ENCODE data around the gene LSM2. TPM values are rescaled to one million over a fixed set of nuclear protein-coding genes. Genes with fewer than 3 reads are reported as not detected.
"Not testable (repeated sequence)": the region's sequence is repeated elsewhere in the genome, so short reads cannot be mapped to it uniquely, and the experiment has no call there.

LSM2 gene
- polyA plus RNA-seq, 3 donors, result 26.0 to 41.0 (median 40.0) TPM

- peak overlapping the region; percentile 94 for H3K9ac ChIP-seq (ENCODE audit: insufficient read depth, low read length, poor library complexity, severe bottlenecking)
- no peaks in the 10 kb centered on the region for H4K20me1 ChIP-seq (ENCODE audit: insufficient read depth, low read length)
- Mint-ChIP-seq H3K4me1 (peaks cover 28% of the 10 kb centered on the region), H3K9me3 (no peaks in the 10 kb centered on the region), H3K4me3 (peak overlapping the region; percentile 99), H3K36me3 (peaks cover 17 to 30% of the 10 kb centered on the region in 2 donors), H3K27ac (peak overlapping the region; percentile 97 to 99 (median 99)), H3K27me3 (ENCODE audit: low read depth in 3 of 3) (no peaks in the 10 kb centered on the region)
- peak overlapping the region; percentile 54 to 95 for H3K27ac ChIP-seq (ENCODE audit: low read depth in 1 of 2, low read length in 2 of 2)
- no peaks in the 10 kb centered on the region for H3K9me3 ChIP-seq (replicated peaks in 1 of 2; ENCODE audit: control insufficient read depth in 1 of 2, insufficient read depth in 1 of 2, low read length in 2 of 2)
- peaks cover 24 to 35% of the 10 kb centered on the region in 2 donors for H3K4me1 ChIP-seq (ENCODE audit: control insufficient read depth in 1 of 2, insufficient read depth in 2 of 2, low read length in 2 of 2)
- intact Hi-C loops (cut with micrococcal nuclease), result loop anchor here (2.0 to 10.0 kb wide), 3 partner anchors 26 to 60 kb away; partner anchors contain the start of gene CLIC1 (in 1 of the 2)
- 2% methylated on average over 35 of the region's 44 CpGs for WGBS (ENCODE audit: insufficient coverage)
- peak in 2 of 3 donors; percentile 12 to 60 for DNase-seq
- H3K79me2 ChIP-seq (ENCODE audit: insufficient read depth, low read length), result peaks cover 28% of the 10 kb centered on the region
- no peak for TF ChIP-seq CTCF (IDR thresholded peaks at IDR 0.05)
- peak overlapping the region; percentile 96 for H3K4me2 ChIP-seq (replicated peaks; ENCODE audit: extremely low read depth, low read length, poor library complexity, severe bottlenecking)
- peak overlapping the region; percentile 61 to 98 (median 66) for H3K4me3 ChIP-seq (replicated peaks in 1 of 3; ENCODE audit: low read depth in 2 of 3, low read length in 3 of 3)
- H2AFZ ChIP-seq (ENCODE audit: insufficient read depth, low read depth, low read length, poor library complexity, severe bottlenecking), result peak overlapping the region; percentile 98
- peaks cover 7 to 22% of the 10 kb centered on the region in 2 donors for H3K36me3 ChIP-seq (replicated peaks in 1 of 2; ENCODE audit: control insufficient read depth in 1 of 2, insufficient read depth in 2 of 2, low read length in 2 of 2)
- no peaks in the 10 kb centered on the region for H3K27me3 ChIP-seq (ENCODE audit: control insufficient read depth in 2 of 2, insufficient read depth in 2 of 2, low read length in 2 of 2)
Measured at GRCh38 chr6:31794866-31795615, 11.7 kb downstream of the LSM2 start.

DNA sequence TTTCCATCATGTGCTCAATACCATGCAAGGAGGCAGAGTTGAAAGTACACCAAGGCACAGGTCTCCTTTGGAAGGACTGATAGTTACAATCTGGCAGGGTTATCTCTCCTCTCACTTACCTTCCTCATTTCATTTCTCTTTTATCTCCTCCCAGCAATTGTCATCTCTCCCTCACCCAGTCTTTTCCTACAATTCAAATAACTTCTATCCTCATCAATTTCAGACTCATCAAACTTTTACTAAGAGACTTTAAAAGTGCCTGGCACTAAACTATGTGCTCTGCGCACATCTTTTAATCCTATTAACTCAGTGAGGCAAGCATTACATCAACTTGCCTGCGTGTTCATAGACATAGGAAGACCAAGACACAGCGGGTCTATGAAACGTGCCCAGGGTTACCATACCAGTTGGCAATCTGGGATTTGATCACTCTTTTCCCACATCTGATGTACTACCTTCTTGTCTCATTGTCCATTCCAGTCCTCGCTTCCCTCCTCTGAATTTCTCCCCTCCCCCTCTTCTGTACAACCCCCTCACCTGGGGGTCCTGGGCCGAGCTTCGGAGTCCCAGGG lies 12.4 kb downstream of the LSM2 start:
- peaks cover 23% of the 10 kb centered on the region for H3K79me2 ChIP-seq (ENCODE audit: insufficient read depth, low read length)
- peaks cover 9 to 25% of the 10 kb centered on the region in 2 donors for H3K36me3 ChIP-seq (replicated peaks in 1 of 2; ENCODE audit: control insufficient read depth in 1 of 2, insufficient read depth in 2 of 2, low read length in 2 of 2)
- H3K27ac ChIP-seq (ENCODE audit: low read depth in 1 of 2, low read length in 2 of 2), result peak overlapping the region in 1 of 2 donors; percentile 95
- H3K27me3 Mint-ChIP-seq (ENCODE audit: low read depth in 3 of 3), result no peaks in the 10 kb centered on the region
- peak overlapping the region; percentile 96 for H3K4me2 ChIP-seq (replicated peaks; ENCODE audit: extremely low read depth, low read length, poor library complexity, severe bottlenecking)
- DNase-seq, result no peak
- no peak for TF ChIP-seq CTCF (IDR thresholded peaks at IDR 0.05)
- WGBS (ENCODE audit: insufficient coverage), result 31% methylated on average over 6 of the region's 7 CpGs
- no peaks in the 10 kb centered on the region for H3K27me3 ChIP-seq (ENCODE audit: control insufficient read depth in 2 of 2, insufficient read depth in 2 of 2, low read length in 2 of 2)
- H3K9me3 ChIP-seq (replicated peaks in 1 of 2; ENCODE audit: control insufficient read depth in 1 of 2, insufficient read depth in 1 of 2, low read length in 2 of 2), result no peaks in the 10 kb centered on the region
- H3K4me3 ChIP-seq (replicated peaks in 1 of 3; ENCODE audit: low read depth in 2 of 3, low read length in 3 of 3), result peak overlapping the region; percentile 61 to 98 (median 66)
- H3K36me3 Mint-ChIP-seq, result peaks cover 17 to 34% of the 10 kb centered on the region in 2 donors
- H3K4me3 Mint-ChIP-seq, result peak overlapping the region; percentile 99
- H3K4me1 Mint-ChIP-seq, result peaks cover 28% of the 10 kb centered on the region
- intact Hi-C loops (cut with micrococcal nuclease), result loop anchor here (2.0 to 10.0 kb wide), 3 partner anchors 26 to 60 kb away; partner anchors contain the start of gene CLIC1 (in 1 of the 2)
- peaks cover 24 to 35% of the 10 kb centered on the region in 2 donors for H3K4me1 ChIP-seq (ENCODE audit: control insufficient read depth in 1 of 2, insufficient read depth in 2 of 2, low read length in 2 of 2)
- H3K9ac ChIP-seq (ENCODE audit: insufficient read depth, low read length, poor library complexity, severe bottlenecking), result peak overlapping the region; percentile 94
- peak overlapping the region in 6 of 7 donors; percentile 6 to 97 (median 44) for H3K27ac Mint-ChIP-seq
- H4K20me1 ChIP-seq (ENCODE audit: insufficient read depth, low read length), result no peaks in the 10 kb centered on the region
- peak overlapping the region; percentile 98 for H2AFZ ChIP-seq (ENCODE audit: insufficient read depth, low read depth, low read length, poor library complexity, severe bottlenecking)
- H3K9me3 Mint-ChIP-seq, result no peaks in the 10 kb centered on the region

- H3K4me1 Mint-ChIP-seq, result peaks cover 28% of the 10 kb centered on the region
- H2AFZ ChIP-seq (ENCODE audit: insufficient read depth, low read depth, low read length, poor library complexity, severe bottlenecking), result not testable (repeated sequence)
Measured at GRCh38 chr6:31793927-31794245, 12.9 kb downstream of the LSM2 start.

More at GRCh38 chr6:31793927-31794245, 12.9 kb downstream of the LSM2 start:
- H3K9me3 Mint-ChIP-seq; DNase-seq; H3K27me3 ChIP-seq (ENCODE audit: control insufficient read depth in 2 of 2, insufficient read depth in 2 of 2, low read length in 2 of 2); H3K9me3 ChIP-seq (replicated peaks in 1 of 2; ENCODE audit: control insufficient read depth in 1 of 2, insufficient read depth in 1 of 2, low read length in 2 of 2); H3K4me3 Mint-ChIP-seq; H4K20me1 ChIP-seq (ENCODE audit: insufficient read depth, low read length); H3K27me3 Mint-ChIP-seq (ENCODE audit: low read depth in 3 of 3); H3K27ac Mint-ChIP-seq; H3K9ac ChIP-seq (ENCODE audit: insufficient read depth, low read length, poor library complexity, severe bottlenecking): not testable (repeated sequence)
- peak overlapping the region; percentile 96 for H3K4me2 ChIP-seq (replicated peaks; ENCODE audit: extremely low read depth, low read length, poor library complexity, severe bottlenecking)
- 92% methylated on average over 2 of the region's 6 CpGs for WGBS (ENCODE audit: insufficient coverage)
- H3K4me1 ChIP-seq (ENCODE audit: control insufficient read depth in 1 of 2, insufficient read depth in 2 of 2, low read length in 2 of 2), result peaks cover 24 to 35% of the 10 kb centered on the region in 2 donors
- H3K36me3 ChIP-seq (replicated peaks in 1 of 2; ENCODE audit: control insufficient read depth in 1 of 2, insufficient read depth in 2 of 2, low read length in 2 of 2), result peaks cover 12 to 25% of the 10 kb centered on the region in 2 donors
- peak overlapping the region in 1 of 2 donors; percentile 95 for H3K27ac ChIP-seq (ENCODE audit: low read depth in 1 of 2, low read length in 2 of 2)
- intact Hi-C loops (cut with micrococcal nuclease), result loop anchor here (2.0 to 10.0 kb wide), 3 partner anchors 25 to 59 kb away; partner anchors contain the start of gene CLIC1 (in 1 of the 2)
- peak overlapping the region in 1 of 3 experiments; percentile 98 for H3K4me3 ChIP-seq (replicated peaks in 1 of 3; ENCODE audit: low read depth in 2 of 3, low read length in 3 of 3)
- H3K79me2 ChIP-seq (ENCODE audit: insufficient read depth, low read length), result peaks cover 23% of the 10 kb centered on the region
- H3K36me3 Mint-ChIP-seq, result peaks cover 17 to 37% of the 10 kb centered on the region in 2 donors

Data from CD14-positive monocyte (primary cell).